MM.1S (cell line): Measurements from ENCODE around the gene VEZF1.

Experiments used
- DNase-seq: peaks from one replicate; pipeline ENCODE4 v3.0.0-alpha.2; 2015
- H2AFZ ChIP-seq: fragments of 300-600 bp; sonication (generic); 2 replicates; pipeline ENCODE4 v1.6.0; 2016; ENCODE audit warnings: antibody characterized with exemption, low read length
- H3F3A ChIP-seq: fragments of 300-600 bp; sonication (generic); 2 replicates; pipeline ENCODE4 v1.6.1; 2016; ENCODE audit warnings: mild to moderate bottlenecking, antibody characterized with exemption, low read length, moderate library complexity, mixed read lengths; ENCODE audit not compliant: insufficient read depth
- H3K27ac ChIP-seq: fragments of 300-600 bp; sonication (generic); 2 replicates; pipeline ENCODE4 v1.5.1; 2016; ENCODE audit warnings: mild to moderate bottlenecking, low read length
- H3K27me3 ChIP-seq: fragments of 300-600 bp; sonication (generic); replicated peaks from 2 replicates; pipeline ENCODE4 v1.6.0; 2016; ENCODE audit warnings: low read length; ENCODE audit not compliant: insufficient read depth
- H3K36me3 ChIP-seq: fragments of 300-600 bp; sonication (generic); replicated peaks from 2 replicates; pipeline ENCODE4 v1.6.1; 2016; ENCODE audit warnings: mild to moderate bottlenecking, low read length, mixed read lengths; ENCODE audit not compliant: insufficient read depth
- H3K4me1 ChIP-seq: fragments of 300-600 bp; sonication (generic); 2 replicates; pipeline ENCODE4 v1.6.1; 2016; ENCODE audit warnings: low read length, mixed read lengths
- H3K4me2 ChIP-seq: fragments of 300-600 bp; sonication (generic); 2 replicates; pipeline ENCODE4 v1.6.0; 2016; ENCODE audit warnings: low read depth, low read length
- H3K4me3 ChIP-seq: fragments of 300-600 bp; sonication (generic); 2 replicates; pipeline ENCODE4 v1.5.1; 2016; ENCODE audit warnings: low read length, mixed read lengths
- H3K79me2 ChIP-seq: fragments of 300-600 bp; sonication (generic); 2 replicates; pipeline ENCODE4 v1.6.1; 2016; ENCODE audit warnings: mixed run types, low read length, mixed read lengths
- H3K9ac ChIP-seq: fragments of 300-600 bp; sonication (generic); 2 replicates; pipeline ENCODE4 v1.6.1; 2016; ENCODE audit warnings: low read length, mixed read lengths
- H3K9me2 ChIP-seq: fragments of 300-600 bp; sonication (generic); replicated peaks from 2 replicates; pipeline ENCODE4 v1.6.1; 2016; ENCODE audit warnings: mild to moderate bottlenecking, low read length, mixed read lengths; ENCODE audit not compliant: insufficient read depth
- H3K9me3 ChIP-seq: fragments of 300-600 bp; sonication (generic); replicated peaks from 2 replicates; pipeline ENCODE4 v1.6.1; 2016; ENCODE audit warnings: mild to moderate bottlenecking, low read length, mixed read lengths; ENCODE audit not compliant: insufficient read depth
- H4K20me1 ChIP-seq: fragments of 300-600 bp; sonication (generic); 2 replicates; pipeline ENCODE4 v1.6.1; 2016; ENCODE audit warnings: mild to moderate bottlenecking, low read length, moderate library complexity, mixed read lengths; ENCODE audit not compliant: insufficient read depth
- CTCF ChIP-seq: fragments of 300-600 bp; sonication (generic); IDR thresholded peaks from 2 replicates; pipeline ENCODE4 v1.5.1; 2016; ENCODE audit warnings: antibody characterized with exemption, low read length, mixed read lengths
- EZH2 ChIP-seq: fragments of 300-600 bp; sonication (generic); optimal IDR thresholded peaks from 2 replicates; pipeline ENCODE3; 2017; ENCODE audit warnings: low read depth, mild to moderate bottlenecking, antibody characterized with exemption, low read length, mixed read lengths
- EZH2phosphoT487 ChIP-seq: fragments of 300-600 bp; sonication (generic); IDR thresholded peaks from 2 replicates; pipeline ENCODE4 v1.6.1; 2018; ENCODE audit warnings: antibody characterized with exemption, low read length

Gene VEZF1

GRCh38 chr17:57955183-57955931 is 32.7 kb downstream of the VEZF1 start, which contains the start of gene CUEDC1:
Gene CUEDC1 (minus strand): TSS chr17:57955412. CDS start chr17:57885564, 69,848 bp downstream.
- Histone ChIP-seq H3K36me3 (no peaks in the 10 kb centered on the region), H3K9me3 (no peaks in the 10 kb centered on the region), H4K20me1 (0 out of 2 replicates have a peak, but pooled peaks cover 3% of the 10 kb centered on the region), H3K9me2 (no peaks in the 10 kb centered on the region), H3F3A (peaks cover 10% of the 10 kb centered on the region; the same call in 1 of the 2 replicates), H2AFZ (no peak within 1 kb of the TSS), H3K9ac (no peak within 1 kb of the TSS), H3K4me1 (peaks cover 15% of the 10 kb centered on the region), H3K27me3 (peaks cover 74% of the 10 kb centered on the region), H3K4me2 (peak within 1 kb of the TSS; percentile 98), H3K79me2 (no peaks in the 10 kb centered on the region), H3K4me3 (peak within 1 kb of the TSS; percentile 53), H3K27ac (no peak within 1 kb of the TSS)
- TF ChIP-seq EZH2 (no peak), CTCF (no peak), EZH2phosphoT487 (no peak)
- peak; percentile 58 for DNase-seq

- no peak overlapping the region for H2AFZ ChIP-seq
- TF ChIP-seq EZH2 (peak; percentile 92), CTCF (no peak), EZH2phosphoT487 (no peak)
- H3K27ac ChIP-seq, result no peak overlapping the region
- no peak for DNase-seq
- H4K20me1 ChIP-seq, result 0 out of 2 replicates have a peak, but pooled peaks cover 3% of the 10 kb centered on the region
- H3K4me3 ChIP-seq, result no peak overlapping the region
- H3K27me3 ChIP-seq, result peaks cover 67% of the 10 kb centered on the region
- H3K4me1 ChIP-seq, result peaks cover 15% of the 10 kb centered on the region
- H3K9me2 ChIP-seq, result no peaks in the 10 kb centered on the region
- H3K79me2 ChIP-seq, result no peaks in the 10 kb centered on the region
- H3K9me3 ChIP-seq, result no peaks in the 10 kb centered on the region
- H3K4me2 ChIP-seq, result peak overlapping the region; percentile 47; the same call in 1 of the 2 replicates
- no peak overlapping the region for H3K9ac ChIP-seq
- H3F3A ChIP-seq, result peaks cover 10% of the 10 kb centered on the region; the same call in 1 of the 2 replicates
- no peaks in the 10 kb centered on the region for H3K36me3 ChIP-seq
Observed at GRCh38 chr17:57954397-57955182, 33.5 kb downstream of the VEZF1 start.

GRCh38 chr17:57953705-57954396 is 34.2 kb downstream of the VEZF1 start:
- H3K9me3 ChIP-seq, result no peaks in the 10 kb centered on the region
- no peak overlapping the region for H3K9ac ChIP-seq
- H3K27me3 ChIP-seq, result peaks cover 59% of the 10 kb centered on the region
- no peaks in the 10 kb centered on the region for H3K36me3 ChIP-seq
- peaks cover 14% of the 10 kb centered on the region for H3F3A ChIP-seq
- H3K4me2 ChIP-seq, result no peak overlapping the region
- peaks cover 20% of the 10 kb centered on the region for H3K4me1 ChIP-seq
- TF ChIP-seq CTCF (no peak), EZH2 (no peak), EZH2phosphoT487 (no peak)
- DNase-seq, result no peak
- H3K9me2 ChIP-seq, result no peaks in the 10 kb centered on the region
- H2AFZ ChIP-seq, result no peak overlapping the region
- no peaks in the 10 kb centered on the region for H3K79me2 ChIP-seq
- H4K20me1 ChIP-seq, result 0 out of 2 replicates have a peak, but pooled peaks cover 3% of the 10 kb centered on the region
- no peak overlapping the region for H3K27ac ChIP-seq
- no peak overlapping the region for H3K4me3 ChIP-seq
